Measurements from ENCODE around the gene RASGRF1.

DNA sequence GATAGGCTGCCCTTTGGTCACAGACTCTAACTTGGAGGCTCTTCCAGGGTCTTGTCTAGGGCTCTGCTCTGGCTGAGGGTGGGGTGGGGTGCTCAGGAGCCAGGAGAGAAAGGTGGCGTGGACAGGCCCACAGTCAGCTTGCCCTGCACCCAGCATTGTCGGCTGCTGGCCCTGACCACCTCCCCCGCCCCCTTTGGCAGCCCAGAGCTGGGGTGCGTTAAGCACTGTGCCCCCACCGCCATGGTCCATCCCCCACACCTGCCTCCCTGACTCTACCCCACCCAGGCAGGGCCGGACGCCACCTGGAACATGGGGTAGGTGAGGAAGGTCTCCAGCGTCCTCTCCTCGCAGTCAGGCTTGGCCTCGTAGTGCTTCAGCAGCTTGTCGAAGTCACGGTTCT lies 58.8 kb downstream of the RASGRF1 start:
- TF ChIP-seq, protein P1, sequence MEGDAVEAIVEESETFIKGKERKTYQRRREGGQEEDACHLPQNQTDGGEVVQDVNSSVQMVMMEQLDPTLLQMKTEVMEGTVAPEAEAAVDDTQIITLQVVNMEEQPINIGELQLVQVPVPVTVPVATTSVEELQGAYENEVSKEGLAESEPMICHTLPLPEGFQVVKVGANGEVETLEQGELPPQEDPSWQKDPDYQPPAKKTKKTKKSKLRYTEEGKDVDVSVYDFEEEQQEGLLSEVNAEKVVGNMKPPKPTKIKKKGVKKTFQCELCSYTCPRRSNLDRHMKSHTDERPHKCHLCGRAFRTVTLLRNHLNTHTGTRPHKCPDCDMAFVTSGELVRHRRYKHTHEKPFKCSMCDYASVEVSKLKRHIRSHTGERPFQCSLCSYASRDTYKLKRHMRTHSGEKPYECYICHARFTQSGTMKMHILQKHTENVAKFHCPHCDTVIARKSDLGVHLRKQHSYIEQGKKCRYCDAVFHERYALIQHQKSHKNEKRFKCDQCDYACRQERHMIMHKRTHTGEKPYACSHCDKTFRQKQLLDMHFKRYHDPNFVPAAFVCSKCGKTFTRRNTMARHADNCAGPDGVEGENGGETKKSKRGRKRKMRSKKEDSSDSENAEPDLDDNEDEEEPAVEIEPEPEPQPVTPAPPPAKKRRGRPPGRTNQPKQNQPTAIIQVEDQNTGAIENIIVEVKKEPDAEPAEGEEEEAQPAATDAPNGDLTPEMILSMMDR (conservative IDR thresholded peaks at IDR 0.05; ENCODE audit: low read depth, low read length): no peak
- no peak for TF ChIP-seq EZH2phosphoT487 (IDR thresholded peaks at IDR 0.05; ENCODE audit: borderline replicate concordance, low read length)
- TF ChIP-seq EZH2 (IDR thresholded peaks at IDR 0.05; ENCODE audit: low read length, unreplicated experiment): no peak
